Measurements from ENCODE around the gene CADM3. TPM values are rescaled to one million over a fixed set of nuclear protein-coding genes. Genes with fewer than 3 reads are reported as not detected.

Gene CADM3, protein sequence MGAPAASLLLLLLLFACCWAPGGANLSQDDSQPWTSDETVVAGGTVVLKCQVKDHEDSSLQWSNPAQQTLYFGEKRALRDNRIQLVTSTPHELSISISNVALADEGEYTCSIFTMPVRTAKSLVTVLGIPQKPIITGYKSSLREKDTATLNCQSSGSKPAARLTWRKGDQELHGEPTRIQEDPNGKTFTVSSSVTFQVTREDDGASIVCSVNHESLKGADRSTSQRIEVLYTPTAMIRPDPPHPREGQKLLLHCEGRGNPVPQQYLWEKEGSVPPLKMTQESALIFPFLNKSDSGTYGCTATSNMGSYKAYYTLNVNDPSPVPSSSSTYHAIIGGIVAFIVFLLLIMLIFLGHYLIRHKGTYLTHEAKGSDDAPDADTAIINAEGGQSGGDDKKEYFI
- under 1 TPM; 0.14 to 0.99 (median 0.26) TPM for polyA plus RNA-seq (ENCODE audit: insufficient read length in 4 of 4)

- DNase-seq (ENCODE audit: low read depth in 4 of 4, low spot score in 3 of 4): no peak
Measured at GRCh38 chr1:159171254-159171687, at the start of gene CADM3. Gene CADM3, plus strand, starts transcription at chr1:159171615. Its CDS starts 151 bp downstream, at chr1:159171766.

GRCh38 chr1:159122005-159122621 lies 49.3 kb upstream of the CADM3 start:
- no peak for DNase-seq (ENCODE audit: low read depth in 4 of 4, low spot score in 3 of 4)

DNA sequence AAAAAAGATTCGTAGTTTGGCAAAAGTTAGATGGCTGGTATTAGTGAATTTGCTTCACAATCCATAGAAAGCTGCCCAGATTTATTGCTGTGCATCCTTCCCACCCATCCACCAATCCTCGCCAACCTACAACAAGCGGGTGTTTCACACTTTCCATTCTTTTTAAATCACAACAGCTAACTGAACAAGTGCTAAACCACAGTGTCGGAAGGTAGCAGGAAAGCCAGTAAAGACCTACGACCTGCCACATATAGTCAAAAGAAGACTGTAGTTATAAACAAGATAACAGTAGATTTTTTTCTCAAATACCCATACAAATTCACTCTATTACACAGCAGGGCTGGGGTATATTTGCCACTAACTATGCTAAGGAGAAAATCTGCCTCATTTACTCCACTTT lies 47.8 kb upstream of the CADM3 start:
- no peak for DNase-seq (ENCODE audit: low read depth in 4 of 4, low spot score in 3 of 4)

- peak; percentile 1 to 19 (median 9) for DNase-seq (ENCODE audit: low read depth in 4 of 4, low spot score in 3 of 4)
Measured at GRCh38 chr1:159132271-159132881, 39.0 kb upstream of the CADM3 start.

DNA sequence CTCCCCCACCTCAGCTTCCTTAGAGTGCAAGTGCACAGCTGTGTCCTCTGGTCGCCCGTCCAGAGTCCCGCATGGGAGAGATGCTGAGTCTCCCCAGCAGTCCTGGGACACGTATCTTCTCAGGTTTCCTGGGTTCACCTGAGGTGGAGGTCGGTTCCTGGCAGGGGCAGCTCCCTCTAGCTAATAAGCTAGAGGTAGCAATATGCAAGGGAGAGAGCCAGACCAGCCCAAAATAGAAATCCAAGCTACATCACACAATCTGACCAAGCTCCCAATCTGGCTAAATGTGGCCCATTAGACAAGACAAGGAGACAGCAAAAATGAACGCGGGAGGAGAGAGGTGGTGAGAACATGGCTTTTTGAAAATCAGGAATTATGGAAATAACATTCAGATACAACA lies 30.9 kb upstream of the CADM3 start:
- no peak for DNase-seq (ENCODE audit: low read depth in 4 of 4, low spot score in 3 of 4)

DNA sequence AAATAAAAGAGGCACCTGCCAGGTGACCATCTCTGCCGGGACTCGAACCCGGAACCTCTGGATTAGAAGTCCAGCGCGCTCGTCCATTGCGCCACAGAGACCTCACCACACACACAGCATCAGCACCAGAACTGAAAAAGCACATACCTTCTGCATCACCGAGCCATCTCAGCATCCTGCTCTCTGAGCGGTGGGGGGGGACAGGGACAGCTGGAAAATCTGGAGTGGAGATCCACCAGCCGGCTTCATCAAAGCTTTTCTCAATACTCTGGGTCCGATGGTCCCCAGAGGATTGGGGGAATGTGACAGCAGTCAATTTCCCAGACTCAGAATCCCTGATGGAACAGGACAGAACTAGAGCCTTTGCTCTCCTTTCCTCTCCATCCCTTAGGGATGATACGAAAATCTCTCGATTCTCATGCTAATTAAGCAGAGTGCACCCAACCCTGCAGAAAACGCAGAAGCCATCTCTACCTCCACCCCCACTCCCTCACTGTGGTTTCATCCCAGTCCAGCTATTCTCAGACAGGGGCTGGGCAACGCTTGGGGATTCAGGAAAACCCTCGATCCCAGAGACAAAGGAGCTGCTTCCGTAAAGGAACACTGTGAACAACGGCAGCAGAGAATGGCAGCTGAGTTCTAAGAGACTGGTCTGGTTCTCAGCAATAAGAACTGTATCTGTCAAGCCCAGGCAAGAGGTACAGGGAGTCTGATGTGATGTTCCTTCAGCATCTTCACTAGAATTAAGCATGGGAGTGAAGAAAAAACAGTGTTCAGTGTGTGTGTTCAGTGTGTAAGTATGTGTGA lies 29.6 kb upstream of the CADM3 start:
- DNase-seq (ENCODE audit: low read depth in 4 of 4, low spot score in 3 of 4): no peak

DNA sequence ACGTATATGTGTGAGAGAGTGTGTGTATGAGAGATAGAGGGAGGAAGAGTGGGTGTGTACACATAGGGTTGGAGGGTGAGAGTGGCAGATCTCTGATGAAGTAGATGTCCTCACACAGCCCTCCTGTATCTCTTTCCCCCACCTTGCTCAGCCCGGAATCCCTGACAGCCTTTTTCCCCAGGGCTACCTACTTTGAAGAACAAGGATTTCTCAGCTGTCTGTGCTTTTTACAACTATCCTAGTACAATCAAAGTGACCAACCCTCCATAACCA lies 29.1 kb upstream of the CADM3 start:
- DNase-seq (ENCODE audit: low read depth in 4 of 4, low spot score in 3 of 4): no peak

- no peak for DNase-seq (ENCODE audit: low read depth in 4 of 4, low spot score in 3 of 4)
Measured at GRCh38 chr1:159142726-159143510, 28.5 kb upstream of the CADM3 start.

DNA sequence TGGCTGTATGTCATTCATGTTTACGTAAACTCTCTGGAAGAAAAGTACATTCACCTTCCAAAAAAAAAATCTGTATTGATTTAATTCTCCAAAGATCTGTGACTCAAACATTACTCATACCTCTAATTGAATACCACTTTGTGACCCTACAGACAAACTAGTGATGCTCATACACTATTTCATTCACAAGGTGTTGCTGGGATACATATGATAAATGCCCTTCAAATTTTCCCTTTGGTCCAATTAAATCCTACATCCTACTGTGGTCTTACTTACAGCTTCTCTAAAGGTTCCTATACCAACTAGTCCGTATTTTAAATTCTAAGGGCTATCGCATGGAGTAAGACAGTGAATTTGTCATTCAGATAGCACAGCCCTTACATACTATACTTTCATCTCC lies 26.8 kb upstream of the CADM3 start:
- DNase-seq (ENCODE audit: low read depth in 4 of 4, low spot score in 3 of 4): no peak

- DNase-seq (ENCODE audit: low read depth in 4 of 4, low spot score in 3 of 4): no peak
Measured at GRCh38 chr1:159146980-159147379, 24.4 kb upstream of the CADM3 start.

DNA sequence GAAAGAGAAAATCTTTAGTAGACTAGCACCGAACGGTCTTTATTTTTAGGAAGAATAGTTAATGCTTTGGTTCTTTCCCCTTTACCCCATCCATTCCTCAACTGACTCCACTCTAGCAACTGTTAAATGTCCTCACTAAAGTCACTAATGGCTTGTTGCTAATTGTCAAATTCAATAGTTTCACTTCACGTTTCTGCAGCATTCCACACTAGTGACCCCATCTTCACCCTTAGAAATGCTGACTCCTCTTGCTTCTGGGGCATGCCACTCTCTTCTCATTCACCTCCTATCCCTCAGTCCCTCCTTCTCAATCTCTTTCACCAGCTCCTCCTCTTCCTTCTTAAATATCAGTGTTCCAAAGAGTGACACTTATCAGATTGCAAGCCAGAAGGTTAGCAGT lies 19.4 kb upstream of the CADM3 start:
- DNase-seq (ENCODE audit: low read depth in 4 of 4, low spot score in 3 of 4): no peak

DNA sequence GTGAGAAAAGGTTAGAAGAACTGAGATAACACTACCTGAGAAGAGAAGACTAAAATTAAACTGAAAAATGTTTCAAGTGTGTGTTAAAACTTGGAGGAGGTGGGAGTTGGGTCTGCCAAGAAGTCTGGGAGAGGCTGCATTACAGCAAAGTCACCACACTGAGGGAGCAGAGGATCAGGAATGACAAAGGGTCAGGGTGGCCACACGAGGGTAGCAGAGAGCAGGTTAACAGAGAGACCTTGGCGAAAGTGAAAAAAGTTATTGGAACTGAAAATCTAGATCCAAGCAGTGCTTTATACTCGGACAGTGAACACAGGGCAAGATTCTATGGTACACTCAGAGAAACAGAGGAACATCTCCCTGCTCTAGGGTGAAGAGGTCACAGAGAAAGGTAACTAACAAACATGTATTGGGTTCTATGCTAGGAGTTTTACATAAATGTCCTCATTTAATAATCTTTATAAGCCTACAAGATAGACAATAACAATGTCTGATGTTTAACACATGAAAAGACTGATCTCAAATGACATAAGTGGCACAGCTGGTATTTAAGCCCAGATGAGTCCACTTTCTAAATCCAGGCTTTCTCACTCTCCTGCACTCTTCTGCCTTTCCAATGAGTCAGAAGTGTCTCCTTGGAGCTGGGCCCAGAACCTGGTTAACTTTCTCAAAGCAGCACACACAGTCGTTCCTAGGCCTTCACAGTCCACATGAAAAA lies 10.3 kb upstream of the CADM3 start:
- DNase-seq (ENCODE audit: low read depth in 4 of 4, low spot score in 3 of 4): peak; percentile 36 to 46 (median 42)

GRCh38 chr1:159161719-159162026 lies 9.7 kb upstream of the CADM3 start:
- no peak for DNase-seq (ENCODE audit: low read depth in 4 of 4, low spot score in 3 of 4)

DNA sequence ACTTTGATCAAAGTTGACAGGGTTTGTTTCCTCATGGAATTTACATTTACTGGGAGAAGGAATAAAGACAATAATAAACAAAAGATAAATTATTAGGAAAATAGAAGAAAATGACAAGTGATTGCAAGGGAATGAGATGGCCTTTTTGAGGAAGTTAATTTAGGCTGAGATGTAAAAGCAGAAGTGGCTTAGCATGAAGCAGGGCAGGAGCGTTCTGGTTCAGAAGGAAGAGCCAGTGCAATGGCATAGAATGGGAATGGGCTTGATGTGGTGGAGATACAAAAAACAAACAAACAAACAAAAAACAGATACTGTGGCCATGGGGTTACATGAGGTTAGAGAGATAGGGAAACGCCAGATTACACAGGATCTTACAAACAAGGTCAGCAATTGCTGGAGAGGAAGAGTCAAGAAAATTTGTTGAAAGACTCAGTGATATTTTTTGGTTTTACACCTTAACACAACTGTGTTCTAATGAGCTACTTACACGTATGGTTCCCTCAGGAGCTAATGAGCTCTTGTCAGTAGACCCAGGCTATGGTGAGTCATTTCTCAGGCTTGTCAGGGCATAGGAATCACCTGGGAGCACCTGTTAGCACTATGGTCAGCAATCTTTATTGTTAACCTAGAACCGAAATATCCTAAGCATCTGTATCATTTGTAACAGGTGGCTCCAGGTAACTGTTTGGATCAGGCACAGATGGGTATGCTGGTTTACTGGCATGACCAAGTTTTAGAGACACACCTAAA lies 8.7 kb upstream of the CADM3 start:
- DNase-seq (ENCODE audit: low read depth in 4 of 4, low spot score in 3 of 4): no peak

GRCh38 chr1:159163614-159164228 lies 7.7 kb upstream of the CADM3 start:
- DNase-seq (ENCODE audit: low read depth in 4 of 4, low spot score in 3 of 4): no peak

- no peak for DNase-seq (ENCODE audit: low read depth in 4 of 4, low spot score in 3 of 4)
Measured at GRCh38 chr1:159168043-159168442, 3.4 kb upstream of the CADM3 start.

DNA sequence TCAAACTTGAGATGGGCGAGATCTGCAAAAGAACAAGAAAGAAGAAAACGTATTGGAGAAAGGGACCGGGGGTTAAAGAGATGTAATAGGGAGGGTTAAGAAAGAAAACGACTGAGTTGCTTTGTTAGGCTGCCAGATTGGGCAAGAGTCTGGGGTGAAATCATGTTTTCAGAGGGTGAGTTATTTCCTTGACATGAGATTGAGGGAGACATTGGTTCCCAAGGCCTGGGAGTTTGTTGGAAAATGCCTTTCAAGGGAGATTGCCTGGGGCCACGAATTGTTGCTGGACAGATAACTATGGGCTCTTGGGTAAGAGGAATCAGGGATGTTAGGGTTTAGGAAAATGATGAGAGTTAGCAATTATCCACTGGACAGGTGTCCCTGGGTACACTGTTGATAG lies 776 bp upstream of the CADM3 start:
- DNase-seq (ENCODE audit: low read depth in 4 of 4, low spot score in 3 of 4): no peak

DNA sequence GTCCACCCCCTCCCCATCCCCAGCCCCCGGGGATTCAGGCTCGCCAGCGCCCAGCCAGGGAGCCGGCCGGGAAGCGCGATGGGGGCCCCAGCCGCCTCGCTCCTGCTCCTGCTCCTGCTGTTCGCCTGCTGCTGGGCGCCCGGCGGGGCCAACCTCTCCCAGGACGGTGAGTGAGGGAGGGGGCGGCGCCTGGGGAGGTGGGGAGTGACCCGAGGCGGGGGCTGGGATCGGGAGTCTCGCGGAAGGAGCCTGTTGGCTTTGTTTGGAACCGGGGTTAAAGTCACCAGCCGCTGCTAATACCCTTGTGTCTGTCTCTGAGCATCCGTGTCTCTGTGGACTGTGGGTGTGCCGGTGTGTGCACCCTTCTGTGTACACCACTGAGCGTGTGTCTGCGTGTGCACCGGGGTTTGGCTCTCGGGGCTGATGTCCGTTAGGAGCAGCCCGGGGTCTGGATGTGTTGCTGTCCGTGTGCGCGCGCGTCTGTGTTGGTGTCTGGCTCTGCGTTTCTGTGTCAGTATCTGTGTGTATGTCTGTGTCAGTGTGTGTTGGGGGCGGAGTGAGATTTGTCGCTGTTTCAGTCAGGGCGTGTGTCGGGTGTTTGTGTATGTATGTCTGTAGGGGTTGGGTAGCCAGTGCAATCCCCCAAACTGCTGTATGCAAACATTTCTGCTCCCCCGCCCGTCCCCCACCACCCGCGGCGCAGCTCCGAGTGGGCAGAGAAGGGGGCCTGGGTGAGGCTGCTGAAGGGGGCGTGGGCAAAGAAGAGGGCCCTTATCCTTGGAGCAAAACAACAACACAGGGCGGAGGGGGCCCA lies 480 bp downstream of the CADM3 start:
- no peak for DNase-seq (ENCODE audit: low read depth in 4 of 4, low spot score in 3 of 4)
